Nephron (organoid): Measurements from ENCODE around the gene MED10.

Experiments
- H3K27ac Mint-ChIP-seq, 3 experiments: 2 replicates each; pipeline ENCODE4 v1.8.0; 2020; ENCODE audit warnings: mixed read lengths in 3 of 3, mild to moderate bottlenecking in 2 of 3, moderate library complexity in 1 of 3
- H3K27me3 Mint-ChIP-seq: 2 replicates; pipeline ENCODE4 v1.8.0; 2021; ENCODE audit warnings: low read depth, mild to moderate bottlenecking, moderate library complexity, mixed read lengths
- H3K36me3 Mint-ChIP-seq: 2 replicates; pipeline ENCODE4 v1.8.0; 2020; ENCODE audit warnings: low read depth, mixed read lengths
- H3K4me1 Mint-ChIP-seq: 2 replicates; pipeline ENCODE4 v1.8.0; 2020; ENCODE audit warnings: mixed read lengths
- H3K4me3 Mint-ChIP-seq, 3 experiments: 2 replicates each; pipeline ENCODE4 v1.8.0; 2020; ENCODE audit warnings: mild to moderate bottlenecking in 3 of 3, mixed read lengths in 3 of 3, moderate library complexity in 2 of 3
- H3K9me3 Mint-ChIP-seq: 2 replicates; pipeline ENCODE4 v1.8.0; 2020; ENCODE audit warnings: mixed read lengths
- TF ChIP-seq, protein P1 (sequence below), 3 experiments: fragments of 200-600 bp; sonication (generic); IDR thresholded peaks; one replicate each; pipeline ENCODE4 v1.5.0; 2021; ENCODE audit warnings: antibody characterized with exemption in 3 of 3; ENCODE audit not compliant: unreplicated experiment in 3 of 3

The MED10 gene

DNA sequence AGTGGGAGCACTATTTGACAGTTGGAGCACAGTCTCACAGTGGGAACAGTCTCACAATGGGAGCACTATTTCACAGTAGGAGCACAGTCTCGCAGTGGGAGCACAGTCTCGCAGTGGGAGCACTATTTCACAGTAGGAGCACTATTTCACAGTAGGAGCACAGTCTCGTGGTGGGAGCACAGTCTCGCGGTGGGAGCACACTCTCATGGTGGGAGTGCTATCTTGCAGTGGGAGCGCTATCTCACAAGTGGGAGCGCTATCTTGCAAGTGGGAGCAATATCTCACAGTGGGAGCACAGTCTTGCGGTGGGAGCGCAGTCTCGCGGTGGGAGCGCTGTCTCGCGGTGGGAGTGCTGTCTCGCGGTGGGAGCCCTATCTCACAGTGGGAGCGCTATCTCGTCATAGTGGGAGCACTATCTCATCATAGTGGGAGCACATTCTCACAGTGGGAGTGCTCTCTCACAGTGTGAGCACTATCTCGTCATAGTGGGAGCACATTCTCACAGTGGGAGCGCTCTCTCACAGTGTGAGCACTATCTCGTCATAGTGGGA is 56.1 kb downstream of the MED10 start:
- no peaks in the 10 kb centered on the region for H3K4me1 Mint-ChIP-seq
- H3K27me3 Mint-ChIP-seq, result peaks cover 20% of the 10 kb centered on the region
- H3K27ac Mint-ChIP-seq, result no peak overlapping the region

More for the DNA sequence above, 56.1 kb downstream of the MED10 start:
- Mint-ChIP-seq H3K4me3 (no peak overlapping the region), H3K9me3 (peaks cover 2% of the 10 kb centered on the region), H3K36me3 (no peaks in the 10 kb centered on the region)
- TF ChIP-seq, protein P1, sequence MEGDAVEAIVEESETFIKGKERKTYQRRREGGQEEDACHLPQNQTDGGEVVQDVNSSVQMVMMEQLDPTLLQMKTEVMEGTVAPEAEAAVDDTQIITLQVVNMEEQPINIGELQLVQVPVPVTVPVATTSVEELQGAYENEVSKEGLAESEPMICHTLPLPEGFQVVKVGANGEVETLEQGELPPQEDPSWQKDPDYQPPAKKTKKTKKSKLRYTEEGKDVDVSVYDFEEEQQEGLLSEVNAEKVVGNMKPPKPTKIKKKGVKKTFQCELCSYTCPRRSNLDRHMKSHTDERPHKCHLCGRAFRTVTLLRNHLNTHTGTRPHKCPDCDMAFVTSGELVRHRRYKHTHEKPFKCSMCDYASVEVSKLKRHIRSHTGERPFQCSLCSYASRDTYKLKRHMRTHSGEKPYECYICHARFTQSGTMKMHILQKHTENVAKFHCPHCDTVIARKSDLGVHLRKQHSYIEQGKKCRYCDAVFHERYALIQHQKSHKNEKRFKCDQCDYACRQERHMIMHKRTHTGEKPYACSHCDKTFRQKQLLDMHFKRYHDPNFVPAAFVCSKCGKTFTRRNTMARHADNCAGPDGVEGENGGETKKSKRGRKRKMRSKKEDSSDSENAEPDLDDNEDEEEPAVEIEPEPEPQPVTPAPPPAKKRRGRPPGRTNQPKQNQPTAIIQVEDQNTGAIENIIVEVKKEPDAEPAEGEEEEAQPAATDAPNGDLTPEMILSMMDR (IDR thresholded peaks at IDR 0.05; ENCODE audit: unreplicated experiment in 3 of 3), result no peak
